IPS-18a (cell line): Measurements from ENCODE around the gene TREML4.
"Not testable (repeated sequence)": the region's sequence is repeated elsewhere in the genome, so short reads cannot be mapped to it uniquely, and the experiment has no call there.

Source experiments
- H3K27ac ChIP-seq: one replicate; pipeline ENCODE4 v1.5.1; 2013; ENCODE audit warnings: low read length
- H3K27me3 ChIP-seq: one replicate; pipeline ENCODE4 v1.6.1; 2013; ENCODE audit warnings: mild to moderate bottlenecking, low read length; ENCODE audit not compliant: control insufficient read depth, insufficient read depth
- H3K36me3 ChIP-seq: one replicate; pipeline ENCODE4 v1.6.1; 2013; ENCODE audit warnings: low read depth, low read length; ENCODE audit not compliant: control insufficient read depth
- H3K4me1 ChIP-seq: one replicate; pipeline ENCODE4 v1.6.1; 2013; ENCODE audit warnings: low read depth, low read length; ENCODE audit not compliant: control insufficient read depth
- H3K4me3 ChIP-seq: one replicate; pipeline ENCODE4 v1.5.1; 2013; ENCODE audit warnings: low read length
- H3K9ac ChIP-seq: one replicate; pipeline ENCODE4 v1.6.1; 2013; ENCODE audit warnings: mild to moderate bottlenecking, low read length, moderate library complexity
- H3K9me3 ChIP-seq: one replicate; pipeline ENCODE4 v1.6.1; 2013; ENCODE audit warnings: low read depth, low read length; ENCODE audit not compliant: control insufficient read depth

TREML4 gene, protein sequence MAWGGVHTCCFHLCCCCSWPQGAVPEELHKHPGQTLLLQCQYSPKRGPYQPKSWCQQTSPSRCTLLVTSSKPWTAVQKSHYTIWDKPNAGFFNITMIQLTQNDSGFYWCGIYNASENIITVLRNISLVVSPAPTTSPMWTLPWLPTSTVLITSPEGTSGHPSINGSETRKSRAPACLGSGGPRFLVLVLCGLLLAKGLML

GRCh38 chr6:41228096-41228495 lies at the start of gene TREML4:
TSS of gene TREML4 (plus strand) at chr6:41228349. CDS start at chr6:41228428, 79 bp downstream.
- H3K27ac ChIP-seq, result no peak within 1 kb of the TSS
- no peaks in the 10 kb centered on the region for H3K36me3 ChIP-seq
- H3K4me3 ChIP-seq, result no peak within 1 kb of the TSS
- peaks cover 3% of the 10 kb centered on the region for H3K4me1 ChIP-seq
- H3K9me3 ChIP-seq, result no peaks in the 10 kb centered on the region
- H3K27me3 ChIP-seq, result no peaks in the 10 kb centered on the region
- H3K9ac ChIP-seq, result no peak within 1 kb of the TSS

DNA sequence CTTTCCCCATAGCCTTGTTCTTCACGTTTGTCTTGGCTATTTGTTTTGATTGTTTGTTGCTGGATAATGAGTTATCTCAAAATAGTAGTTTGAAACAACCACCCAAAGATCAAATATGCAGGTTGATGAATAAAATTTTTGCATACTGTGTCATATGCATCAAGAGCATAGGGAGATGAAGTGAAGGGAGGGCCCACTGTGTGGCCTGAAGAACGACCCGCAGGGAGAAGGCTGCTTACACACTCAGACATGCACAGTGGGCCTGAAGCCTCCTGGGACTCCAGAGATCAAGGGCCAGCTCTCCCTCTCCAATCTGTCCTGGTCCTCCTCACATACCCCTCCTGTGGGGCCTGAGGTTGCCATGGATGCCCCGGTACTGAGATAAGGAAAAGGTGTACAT lies 49.0 kb upstream of the TREML4 start:
- Histone ChIP-seq H3K4me1 (no peaks in the 10 kb centered on the region), H3K27me3 (no peaks in the 10 kb centered on the region), H3K4me3 (no peak overlapping the region), H3K9me3 (no peaks in the 10 kb centered on the region), H3K9ac (no peak overlapping the region), H3K27ac (no peak overlapping the region), H3K36me3 (no peaks in the 10 kb centered on the region)

GRCh38 chr6:41181566-41181965 lies 46.6 kb upstream of the TREML4 start:
- H3K27me3 ChIP-seq, result no peaks in the 10 kb centered on the region
- no peaks in the 10 kb centered on the region for H3K36me3 ChIP-seq
- H3K9me3 ChIP-seq, result no peaks in the 10 kb centered on the region
- H3K4me3 ChIP-seq, result no peak overlapping the region
- H3K27ac ChIP-seq, result no peak overlapping the region
- H3K4me1 ChIP-seq, result no peaks in the 10 kb centered on the region
- no peak overlapping the region for H3K9ac ChIP-seq

DNA sequence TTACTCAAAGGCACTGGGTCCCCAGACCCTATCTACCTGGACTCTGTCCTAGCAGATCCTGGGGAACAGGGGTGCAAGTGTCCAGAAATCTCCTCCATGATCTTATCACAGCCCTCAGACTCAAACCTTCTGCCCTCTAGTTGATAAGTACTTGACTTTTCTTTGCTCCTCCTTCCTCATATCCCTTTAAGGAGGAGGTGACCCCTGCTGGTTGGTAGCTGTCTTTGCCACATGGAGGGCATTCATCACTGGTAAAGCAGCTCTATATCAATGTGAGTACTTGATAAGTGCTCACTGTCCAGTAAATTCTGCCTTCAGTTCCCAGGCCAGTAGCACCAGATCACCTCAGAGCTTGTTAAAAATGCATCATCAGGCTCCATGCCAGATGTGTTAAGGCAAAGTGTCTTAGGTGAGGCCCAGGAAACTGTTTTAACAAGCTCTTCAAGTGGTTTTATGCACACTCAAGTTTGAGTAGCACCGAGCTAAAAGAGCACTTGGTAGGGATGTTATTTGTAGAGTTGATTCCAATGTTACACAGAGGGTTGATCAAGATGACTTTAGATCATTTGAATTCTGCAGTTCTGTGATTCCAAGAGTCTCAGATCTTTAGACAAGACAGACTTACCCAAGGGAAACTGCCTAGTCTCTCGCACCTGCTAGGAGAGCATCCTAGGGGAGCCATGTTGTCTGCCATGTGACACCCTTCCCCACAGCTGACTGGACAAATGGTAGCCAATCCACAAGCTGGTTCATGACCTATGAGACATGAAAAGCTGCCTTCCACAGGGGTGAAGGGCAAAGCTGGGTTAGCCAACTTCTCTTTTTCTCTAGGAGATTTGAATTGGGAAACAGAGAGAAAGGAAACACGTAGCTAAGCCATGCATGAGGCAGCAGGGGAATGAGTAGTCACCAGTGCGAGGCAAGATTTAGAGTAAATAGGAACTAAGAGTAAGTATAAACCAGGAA lies 45.8 kb upstream of the TREML4 start:
- H3K27me3 ChIP-seq, result no peaks in the 10 kb centered on the region
- H3K9ac ChIP-seq, result no peak overlapping the region
- H3K4me1 ChIP-seq, result no peaks in the 10 kb centered on the region
- H3K9me3 ChIP-seq, result no peaks in the 10 kb centered on the region
- H3K4me3 ChIP-seq, result no peak overlapping the region
- H3K27ac ChIP-seq, result no peak overlapping the region
- H3K36me3 ChIP-seq, result no peaks in the 10 kb centered on the region

DNA sequence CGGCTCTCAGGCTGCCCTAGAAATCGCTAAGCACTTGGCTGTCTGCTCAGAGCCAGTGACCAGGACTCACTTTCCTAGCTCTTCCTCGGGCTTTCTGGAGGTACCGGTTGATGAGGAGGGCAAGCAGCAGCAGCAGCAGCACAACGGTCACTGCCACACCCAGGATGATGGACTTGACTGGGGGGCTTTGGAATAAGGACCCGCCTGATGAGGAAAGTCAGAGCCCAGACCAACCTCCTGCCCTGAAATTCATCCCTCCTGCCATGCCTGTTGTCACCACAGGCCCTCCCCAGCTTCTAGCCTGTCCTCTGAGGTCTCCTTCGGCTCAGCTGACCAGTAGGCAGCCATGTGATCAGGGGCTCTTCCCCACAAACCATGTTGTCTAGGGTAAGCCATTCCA lies 43.4 kb upstream of the TREML4 start:
- Histone ChIP-seq H3K36me3 (no peaks in the 10 kb centered on the region), H3K9ac (no peak overlapping the region), H3K9me3 (no peaks in the 10 kb centered on the region), H3K27me3 (no peaks in the 10 kb centered on the region), H3K4me3 (no peak overlapping the region), H3K27ac (no peak overlapping the region), H3K4me1 (no peaks in the 10 kb centered on the region)

DNA sequence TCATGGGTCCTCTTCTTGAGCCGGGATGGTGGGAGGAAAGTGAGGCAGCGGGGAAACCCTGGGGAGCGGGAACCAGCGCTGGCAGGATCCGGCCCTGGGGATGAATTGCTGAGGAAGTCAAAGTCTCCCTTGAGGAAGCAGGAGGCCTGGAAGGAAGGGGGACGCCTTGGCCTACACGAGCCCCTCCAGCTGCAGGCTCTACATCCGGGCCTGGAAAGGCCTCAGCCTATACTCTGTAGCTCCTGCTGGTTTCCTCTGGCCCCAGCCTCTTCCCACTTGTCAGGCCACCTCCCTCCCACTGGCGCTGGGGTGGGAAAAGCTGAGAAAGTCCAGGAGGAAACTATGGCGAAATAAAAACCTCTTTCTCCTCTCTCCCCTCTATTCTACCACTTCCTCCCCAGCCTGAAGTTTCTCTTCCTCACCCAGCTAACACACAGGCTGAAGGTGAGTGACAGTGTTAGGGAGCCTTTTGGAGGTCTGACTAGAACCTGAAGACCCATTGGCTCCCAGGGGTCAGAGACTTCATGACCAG lies 42.1 kb upstream of the TREML4 start:
- Histone ChIP-seq H3K36me3 (no peaks in the 10 kb centered on the region), H3K27me3 (no peaks in the 10 kb centered on the region), H3K27ac (no peak overlapping the region), H3K9me3 (no peaks in the 10 kb centered on the region), H3K9ac (no peak overlapping the region), H3K4me1 (no peaks in the 10 kb centered on the region), H3K4me3 (no peak overlapping the region)

DNA sequence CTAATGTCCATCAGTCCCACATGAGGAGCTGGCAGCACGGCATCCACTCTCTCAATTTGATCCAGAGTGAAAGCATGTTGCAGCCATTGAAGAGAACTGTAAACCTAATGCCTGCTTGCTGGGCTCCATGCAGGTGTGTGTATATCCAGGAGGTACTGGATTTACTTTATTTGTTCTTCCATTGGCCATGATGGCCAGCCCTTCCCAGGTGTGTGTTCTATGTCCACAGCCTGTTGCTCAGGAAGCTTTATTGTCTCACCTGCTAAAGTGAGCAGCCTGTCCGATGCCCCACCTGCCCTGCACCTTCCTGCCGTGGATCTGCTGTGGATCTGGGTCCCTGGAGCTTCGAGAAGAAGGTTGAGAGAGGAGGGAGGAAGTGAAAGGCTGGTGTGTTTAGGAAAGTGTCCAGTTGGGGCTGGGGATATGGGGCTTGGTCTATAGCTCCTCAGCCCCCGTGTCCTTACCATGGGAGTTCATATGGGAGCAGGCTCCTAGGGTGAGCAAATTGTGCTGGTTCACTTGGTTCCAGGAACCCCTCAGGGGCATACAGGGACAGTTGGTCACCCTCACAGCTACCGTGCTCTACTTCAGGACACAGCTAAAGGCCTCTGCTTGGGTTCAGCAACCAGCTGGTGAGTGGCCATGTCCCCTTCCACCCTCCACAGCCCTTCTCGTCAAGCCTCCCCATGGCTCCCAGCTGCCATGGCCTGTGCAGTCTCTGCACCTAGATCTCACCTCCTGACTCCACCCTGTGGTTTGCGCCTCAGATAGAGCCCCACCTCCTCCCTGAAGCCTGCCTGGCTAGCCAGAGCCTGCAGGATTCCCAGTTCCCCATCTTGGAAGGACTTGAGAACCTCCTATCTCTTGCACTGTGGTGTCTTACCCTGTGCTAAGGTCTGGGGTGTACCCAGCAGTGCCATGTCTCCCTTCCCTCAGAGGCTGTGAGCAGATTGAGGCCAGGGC lies 39.9 kb upstream of the TREML4 start:
- Histone ChIP-seq H3K4me3 (no peak overlapping the region), H3K27ac (no peak overlapping the region), H3K36me3 (no peaks in the 10 kb centered on the region), H3K9ac (no peak overlapping the region), H3K27me3 (no peaks in the 10 kb centered on the region), H3K9me3 (no peaks in the 10 kb centered on the region), H3K4me1 (no peaks in the 10 kb centered on the region)

DNA sequence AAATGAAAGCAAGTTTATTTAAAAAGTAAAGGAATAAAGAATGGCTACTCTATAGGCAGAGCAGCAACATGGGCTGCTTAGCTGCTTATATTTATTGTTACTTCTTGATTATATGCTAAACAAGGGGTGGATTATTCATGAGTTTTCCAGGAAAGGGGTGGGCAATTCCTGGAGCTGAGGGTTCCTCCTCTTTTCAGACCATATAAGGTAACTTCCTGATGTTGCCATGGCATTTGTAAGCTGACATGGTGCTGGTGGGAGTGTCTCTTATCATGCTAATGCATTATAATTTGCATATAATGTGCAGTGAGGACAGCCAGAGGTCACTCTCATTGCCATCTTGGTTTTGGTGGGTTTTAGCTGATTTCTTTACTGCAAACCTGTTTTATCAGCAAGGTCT lies 39.1 kb upstream of the TREML4 start:
- not testable (repeated sequence) for H3K27ac ChIP-seq, H3K27me3 ChIP-seq, H3K9me3 ChIP-seq, H3K4me1 ChIP-seq, H3K4me3 ChIP-seq, H3K36me3 ChIP-seq, H3K9ac ChIP-seq

- Histone ChIP-seq H3K4me3 (no peak overlapping the region), H3K27ac (no peak overlapping the region), H3K27me3 (no peaks in the 10 kb centered on the region), H3K36me3 (no peaks in the 10 kb centered on the region), H3K4me1 (no peaks in the 10 kb centered on the region), H3K9me3 (no peaks in the 10 kb centered on the region), H3K9ac (no peak overlapping the region)
These were observed 38.2 kb upstream of the TREML4 start for GRCh38 chr6:41189967-41190366.

DNA sequence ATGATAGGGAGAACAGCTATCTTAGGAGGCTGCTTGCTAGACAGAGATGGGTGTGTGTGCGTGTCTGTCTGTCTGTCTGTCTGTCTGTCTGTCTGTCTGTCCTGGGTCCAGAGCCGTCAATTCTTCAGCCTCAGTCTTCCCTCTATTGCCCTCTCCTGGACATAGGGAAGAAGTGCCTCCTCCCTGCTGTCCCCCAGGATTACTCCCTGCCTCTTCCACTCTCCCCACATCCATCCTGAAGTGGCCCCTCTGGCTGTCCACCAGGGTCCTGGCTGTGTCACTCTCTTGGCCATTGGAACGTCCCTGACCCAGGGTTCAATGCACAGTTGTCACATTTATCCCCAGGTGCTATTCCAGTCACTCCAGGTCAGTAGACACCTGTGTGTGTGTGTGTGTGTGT lies 37.4 kb upstream of the TREML4 start:
- no peaks in the 10 kb centered on the region for H3K27me3 ChIP-seq
- H3K4me1 ChIP-seq, result no peaks in the 10 kb centered on the region
- no peak overlapping the region for H3K4me3 ChIP-seq
- no peaks in the 10 kb centered on the region for H3K36me3 ChIP-seq
- H3K9ac ChIP-seq, result no peak overlapping the region
- H3K27ac ChIP-seq, result no peak overlapping the region
- H3K9me3 ChIP-seq, result no peaks in the 10 kb centered on the region

- Histone ChIP-seq H3K9me3 (no peaks in the 10 kb centered on the region), H3K36me3 (no peaks in the 10 kb centered on the region), H3K4me3 (no peak overlapping the region)
These were observed 36.6 kb upstream of the TREML4 start for GRCh38 chr6:41191569-41191968.

More at GRCh38 chr6:41191569-41191968, 36.6 kb upstream of the TREML4 start:
- Histone ChIP-seq H3K27me3 (no peaks in the 10 kb centered on the region), H3K9ac (no peak overlapping the region), H3K27ac (no peak overlapping the region), H3K4me1 (no peaks in the 10 kb centered on the region)
